NT2/D1 (cell line): ENCODE data around the gene CAMK2G.
"Not testable (repeated sequence)": the region's sequence is repeated elsewhere in the genome, so short reads cannot be mapped to it uniquely, and the experiment has no call there.

Experiments
- DNase-seq: peaks from one replicate; pipeline ENCODE4 v3.0.0-alpha.2; 2011; ENCODE audit warnings: low read depth, low spot score
- H3K27me3 ChIP-seq: 2 replicates; pipeline ENCODE4 v1.6.0; 2011; ENCODE audit warnings: mild to moderate bottlenecking; ENCODE audit not compliant: insufficient read length, insufficient read depth
- H3K36me3 ChIP-seq: 2 replicates; pipeline ENCODE4 v1.6.1; 2011; ENCODE audit warnings: mild to moderate bottlenecking, low read length, mixed read lengths; ENCODE audit not compliant: insufficient read depth, insufficient read length
- H3K4me1 ChIP-seq: 2 replicates; pipeline ENCODE4 v1.5.1; 2011; ENCODE audit not compliant: insufficient read depth, insufficient read length
- H3K4me3 ChIP-seq: 2 replicates; pipeline ENCODE4 v1.5.1; 2011; ENCODE audit warnings: low read depth; ENCODE audit not compliant: insufficient read length
- H3K9ac ChIP-seq: 2 replicates; pipeline ENCODE4 v1.6.0; 2011; ENCODE audit warnings: low read depth; ENCODE audit not compliant: insufficient read length
- H3K9me3 ChIP-seq: 2 replicates; pipeline ENCODE4 v1.5.1; 2011; ENCODE audit warnings: mild to moderate bottlenecking, low read length; ENCODE audit not compliant: insufficient read depth
- SUZ12 ChIP-seq: IDR thresholded peaks from 2 replicates; pipeline ENCODE4 v1.6.1; 2011; ENCODE audit not compliant: insufficient read length, insufficient read depth; ENCODE audit errors: extremely low read depth
- YY1 ChIP-seq: IDR thresholded peaks from 2 replicates; pipeline ENCODE4 v1.6.1; 2011; ENCODE audit not compliant: insufficient read length, insufficient read depth
- ZNF274 ChIP-seq: IDR thresholded peaks from 2 replicates; pipeline ENCODE4 v1.6.1; 2011; ENCODE audit warnings: mild to moderate bottlenecking, low read depth, low read length

Gene CAMK2G

DNA sequence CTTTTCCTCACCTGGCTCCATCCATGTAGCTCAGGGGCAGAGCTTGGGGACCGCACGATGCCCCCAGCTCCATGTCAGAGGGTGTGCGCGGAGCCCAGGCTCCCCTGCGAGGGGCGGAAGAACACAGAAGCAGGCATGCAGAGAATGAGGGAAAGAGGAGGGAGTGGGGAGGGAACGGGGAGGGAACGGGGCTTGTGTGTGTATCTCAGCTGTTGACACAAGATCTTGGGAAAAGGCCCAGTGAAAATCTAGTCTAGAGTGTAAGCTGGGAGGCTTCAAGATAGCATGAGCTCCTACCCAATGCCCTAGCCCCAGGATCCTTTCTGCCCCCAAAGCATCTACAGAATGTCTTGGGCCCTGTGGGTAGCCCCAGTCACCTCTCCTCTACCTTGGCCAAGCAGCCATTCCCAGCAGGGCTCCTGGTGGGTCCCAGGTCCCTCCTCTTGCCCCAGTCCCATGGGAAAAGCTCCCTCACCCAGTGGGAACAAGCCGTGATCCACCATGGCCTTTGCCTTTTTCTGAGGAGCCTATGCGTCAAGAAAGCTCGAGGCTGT, 37.9 kb downstream of the CAMK2G start:
- Histone ChIP-seq H3K4me1 (no peaks in the 10 kb centered on the region), H3K9ac (no peak overlapping the region), H3K36me3 (peaks cover 55% of the 10 kb centered on the region), H3K4me3 (no peak overlapping the region), H3K9me3 (no peaks in the 10 kb centered on the region), H3K27me3 (no peaks in the 10 kb centered on the region)
- TF ChIP-seq ZNF274 (no peak), SUZ12 (no peak), YY1 (no peak)
- DNase-seq: no peak

DNA sequence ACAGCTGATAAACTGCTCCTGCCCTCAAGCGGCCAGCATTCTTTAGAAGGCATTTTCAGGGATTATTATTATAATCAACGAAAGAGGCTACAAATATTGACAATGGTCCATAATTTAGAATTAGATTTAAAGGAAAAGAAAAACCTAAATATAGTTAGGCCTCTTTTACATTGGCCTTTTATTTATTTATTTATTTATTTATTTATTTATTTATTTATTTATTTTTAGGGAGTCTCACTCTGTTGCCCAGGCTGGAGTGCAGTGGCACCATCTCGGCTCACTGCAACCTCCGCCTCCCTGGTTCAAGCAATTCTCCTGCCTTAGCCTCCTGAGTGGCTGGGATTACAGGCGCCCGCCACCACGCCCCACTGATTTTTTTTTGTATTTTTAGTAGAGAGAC, 45.3 kb downstream of the CAMK2G start:
- H3K36me3 ChIP-seq: peaks cover 33% of the 10 kb centered on the region
- not testable (repeated sequence) for H3K27me3 ChIP-seq, H3K9ac ChIP-seq, H3K4me3 ChIP-seq, H3K4me1 ChIP-seq, H3K9me3 ChIP-seq, DNase-seq

DNA sequence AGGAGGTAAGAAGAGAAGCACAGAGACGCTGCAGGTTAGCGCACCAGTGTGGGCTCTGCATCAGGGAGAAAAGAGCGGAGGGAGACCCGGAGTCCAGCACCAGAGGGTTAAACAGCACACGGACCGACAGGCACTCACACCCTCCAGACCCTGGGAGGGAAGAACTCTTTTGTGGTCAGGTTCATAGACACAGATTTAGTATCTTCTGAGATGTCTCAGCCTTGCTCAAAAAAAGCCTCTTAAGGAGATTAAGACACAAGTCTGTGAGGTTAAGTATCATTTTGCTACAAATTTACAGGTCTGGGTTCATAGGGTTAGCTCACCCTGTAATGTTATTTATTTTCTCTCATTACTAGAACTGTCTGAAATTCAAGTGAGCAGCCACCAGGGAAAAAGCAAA, 46.2 kb downstream of the CAMK2G start:
- Histone ChIP-seq H3K36me3 (peaks cover 41% of the 10 kb centered on the region), H3K4me1 (no peaks in the 10 kb centered on the region), H3K27me3 (no peaks in the 10 kb centered on the region), H3K9ac (no peak overlapping the region), H3K9me3 (no peaks in the 10 kb centered on the region), H3K4me3 (no peak overlapping the region)
- no peak for DNase-seq
- TF ChIP-seq SUZ12 (no peak), YY1 (no peak), ZNF274 (no peak)

DNA sequence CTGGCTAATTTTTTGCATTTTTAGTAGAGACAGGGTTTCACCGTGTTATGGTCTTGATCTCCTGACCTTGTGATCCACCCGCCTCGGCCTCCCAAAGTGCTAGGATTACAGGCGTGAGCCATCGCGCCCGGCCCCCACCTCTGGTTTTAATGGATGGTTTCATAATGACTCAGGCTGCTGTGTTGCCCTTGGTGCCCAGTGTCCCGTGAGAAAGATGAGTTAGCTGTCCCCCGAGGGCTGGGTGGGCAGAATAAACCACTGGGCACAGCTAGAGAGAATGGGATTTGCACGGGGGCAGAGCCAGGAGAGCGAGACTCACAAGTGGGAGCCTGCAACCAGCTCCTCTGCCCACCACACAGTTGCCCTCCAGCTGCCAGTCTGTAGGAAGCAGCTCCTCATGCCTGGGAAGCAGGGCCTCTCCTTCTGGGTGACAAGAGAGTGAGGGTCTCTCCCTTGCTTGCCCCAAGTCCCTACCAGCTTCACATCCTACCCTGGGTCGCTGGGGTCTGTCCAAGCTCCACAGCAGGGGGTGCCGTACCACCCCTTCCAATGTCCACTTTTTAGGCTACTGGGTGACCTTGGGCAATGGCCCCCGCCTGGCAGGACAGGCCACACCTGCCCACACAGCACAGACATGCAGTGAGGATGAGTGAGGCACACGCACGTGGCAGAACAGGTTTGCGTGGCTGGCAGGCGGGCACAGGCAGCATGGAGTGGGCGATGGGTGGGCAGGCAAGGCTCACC, 46.8 kb downstream of the CAMK2G start:
- no peak for DNase-seq
- Histone ChIP-seq H3K9ac (no peak overlapping the region), H3K4me1 (no peaks in the 10 kb centered on the region), H3K27me3 (no peaks in the 10 kb centered on the region), H3K9me3 (no peaks in the 10 kb centered on the region), H3K4me3 (no peak overlapping the region), H3K36me3 (peaks cover 41% of the 10 kb centered on the region)
- TF ChIP-seq SUZ12: no peak
- TF ChIP-seq ZNF274: no peak
- no peak for TF ChIP-seq YY1

DNA sequence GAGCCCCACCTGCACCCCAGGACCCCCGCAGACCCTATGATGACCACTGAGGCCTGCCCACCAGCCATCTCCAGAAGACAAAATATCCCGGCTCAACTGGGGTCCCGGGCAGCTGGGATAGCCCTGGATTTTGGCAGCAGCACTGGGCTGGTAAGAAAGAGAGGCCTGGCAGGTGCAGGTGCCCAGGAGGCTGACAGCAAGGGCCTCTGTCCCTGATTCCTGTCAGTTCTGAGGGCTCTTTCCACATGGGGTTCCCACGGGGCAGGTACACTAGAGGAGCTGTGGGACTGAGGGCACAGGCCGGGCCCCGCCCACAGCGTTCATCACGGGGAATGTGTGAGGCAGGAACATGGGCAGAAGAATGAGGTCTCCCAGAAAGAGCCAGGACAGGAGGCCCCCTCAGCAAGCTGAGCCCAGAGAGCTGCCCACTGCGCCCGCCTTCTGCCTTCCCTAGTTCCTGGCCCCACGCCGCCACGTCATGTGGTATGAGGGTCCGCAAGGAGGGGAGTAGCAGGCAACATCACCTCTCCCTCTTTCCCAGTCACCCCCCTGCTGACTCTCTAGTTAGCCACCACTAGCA, 50.1 kb downstream of the CAMK2G start:
- DNase-seq: no peak
- H3K27me3 ChIP-seq: no peaks in the 10 kb centered on the region
- H3K9ac ChIP-seq: no peak overlapping the region
- no peak overlapping the region for H3K4me3 ChIP-seq
- H3K9me3 ChIP-seq: no peaks in the 10 kb centered on the region
- peaks cover 51% of the 10 kb centered on the region for H3K36me3 ChIP-seq
- H3K4me1 ChIP-seq: peaks cover 3% of the 10 kb centered on the region
- no peak for TF ChIP-seq SUZ12
- TF ChIP-seq ZNF274: no peak
- TF ChIP-seq YY1: no peak

DNA sequence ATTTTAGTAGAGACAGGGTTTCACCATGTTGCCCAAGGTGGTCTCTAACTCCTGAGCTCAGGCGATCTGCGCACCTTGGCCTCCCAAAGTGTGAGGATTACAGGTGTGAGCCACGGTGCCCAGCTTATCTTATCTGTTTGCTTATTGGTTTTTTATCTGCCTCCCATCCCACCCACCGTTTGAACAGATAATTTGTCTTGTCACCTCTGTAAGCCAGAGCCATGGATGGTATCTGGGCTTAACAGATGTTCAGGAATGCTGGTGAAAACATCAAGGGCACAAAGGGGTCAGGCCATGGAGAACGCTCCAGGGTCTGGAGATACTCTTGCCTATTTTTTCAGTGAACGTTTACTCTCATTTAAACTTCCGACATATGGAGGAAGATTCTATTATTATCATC, 51.0 kb downstream of the CAMK2G start:
- no peak for TF ChIP-seq SUZ12
- TF ChIP-seq YY1: no peak
- no peak for TF ChIP-seq ZNF274
- no peaks in the 10 kb centered on the region for H3K27me3 ChIP-seq
- H3K36me3 ChIP-seq: peaks cover 51% of the 10 kb centered on the region
- H3K4me3 ChIP-seq: no peak overlapping the region
- H3K4me1 ChIP-seq: peaks cover 3% of the 10 kb centered on the region
- H3K9me3 ChIP-seq: no peaks in the 10 kb centered on the region
- H3K9ac ChIP-seq: no peak overlapping the region
- no peak for DNase-seq

DNA sequence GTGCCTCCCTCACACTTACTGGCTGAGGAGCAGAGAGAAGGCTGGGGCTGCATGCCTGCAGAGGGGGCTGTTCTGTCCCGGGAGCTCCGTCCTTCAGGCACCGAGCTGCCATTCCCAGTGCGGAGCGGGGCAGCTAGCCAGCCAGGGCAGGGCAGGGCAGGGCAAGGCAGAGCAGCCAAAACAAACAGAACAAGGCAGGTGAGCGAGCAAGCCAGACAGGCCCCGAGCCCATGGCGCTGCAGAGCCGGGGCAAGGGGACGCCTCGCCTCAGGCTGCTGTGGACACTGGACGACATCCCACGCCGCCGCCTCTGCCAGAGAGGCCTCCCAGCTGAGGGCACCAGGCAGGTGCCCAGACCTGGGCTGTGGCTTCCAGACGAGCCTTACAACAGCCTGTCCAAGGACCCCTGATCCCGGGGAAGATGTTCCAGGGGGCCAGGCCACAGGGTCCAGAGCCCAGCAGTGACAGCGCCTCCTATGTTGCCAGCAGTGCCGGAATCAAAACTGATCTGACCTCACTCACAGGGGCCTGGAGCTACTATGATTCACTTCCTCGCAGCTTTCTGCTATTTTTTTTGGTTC, 54.8 kb downstream of the CAMK2G start:
- H3K9me3 ChIP-seq: no peaks in the 10 kb centered on the region
- no peak overlapping the region for H3K9ac ChIP-seq
- DNase-seq: no peak
- no peaks in the 10 kb centered on the region for H3K27me3 ChIP-seq
- H3K36me3 ChIP-seq: peaks cover 56% of the 10 kb centered on the region
- H3K4me3 ChIP-seq: no peak overlapping the region
- TF ChIP-seq YY1: no peak
- TF ChIP-seq ZNF274: no peak
- no peak for TF ChIP-seq SUZ12
- H3K4me1 ChIP-seq: peaks cover 5% of the 10 kb centered on the region

DNA sequence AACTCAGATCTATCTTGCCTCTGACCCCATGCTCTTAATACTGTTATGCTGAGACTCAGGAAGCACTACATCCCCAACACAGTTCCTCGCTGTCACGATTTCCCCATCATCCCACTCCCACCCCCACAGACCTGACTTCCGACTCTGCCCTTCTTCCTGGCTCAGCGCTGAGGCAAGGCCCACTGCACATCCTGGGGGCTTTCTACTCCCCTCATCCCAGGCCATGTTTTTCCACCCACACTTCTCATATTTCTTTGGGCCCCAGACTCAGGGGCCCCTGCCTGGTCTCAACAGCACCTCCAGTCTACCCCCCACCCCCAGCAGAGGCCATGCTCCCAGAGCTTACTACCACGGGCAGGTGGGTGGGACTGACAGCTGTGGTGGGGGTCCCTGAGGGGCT, 55.3 kb downstream of the CAMK2G start:
- H3K9me3 ChIP-seq: no peaks in the 10 kb centered on the region
- H3K36me3 ChIP-seq: peaks cover 52% of the 10 kb centered on the region
- peaks cover 5% of the 10 kb centered on the region for H3K4me1 ChIP-seq
- no peaks in the 10 kb centered on the region for H3K27me3 ChIP-seq
- no peak overlapping the region for H3K4me3 ChIP-seq
- peak overlapping the region; percentile 42 for H3K9ac ChIP-seq
- no peak for DNase-seq
- TF ChIP-seq ZNF274 (no peak), YY1 (no peak), SUZ12 (no peak)
